ENCODE data around the gene PROM1. TPM values are rescaled to one million over a fixed set of nuclear protein-coding genes. Genes with fewer than 3 reads are reported as not detected.
A peak's percentile ranks its signal among the peaks of the same experiment; 100 is the strongest.

PROM1 gene
- total and polyA plus RNA-seq, 2 of the 13 experiments (the other 11 are each of a cell fraction or from before 2014, with no cell fraction given), result 3.9 to 16.4 TPM

- Histone ChIP-seq H3K27ac (ENCODE audit: extremely low read length, insufficient read depth, low read length) (no peak overlapping the region), H3K4me1 (ENCODE audit: insufficient read depth, low read length) (peaks cover 16% of the 10 kb centered on the region), H3K4me2 (ENCODE audit: low read depth, low read length) (peak overlapping the region; percentile 87), H3K79me2 (ENCODE audit: insufficient read depth, low read length) (no peaks in the 10 kb centered on the region), H3K9me3 (ENCODE audit: low read length) (no peaks in the 10 kb centered on the region), H2AFZ (ENCODE audit: low read length) (no peak overlapping the region), H3K27me3 (ENCODE audit: control insufficient read depth in 1 of 2, insufficient read depth in 2 of 2, low read length in 2 of 2) (peaks cover 5 to 46% of the 10 kb centered on the region in 2 experiments; a peak in 4 of 5 replicates), H3K36me3 (replicated peaks in 1 of 2; ENCODE audit: control insufficient read depth in 1 of 2, insufficient read depth in 2 of 2, low read length in 2 of 2) (no peaks in the 10 kb centered on the region; a peak in 1 of 5 replicates), H4K20me1 (ENCODE audit: insufficient read depth, low read length) (no peaks in the 10 kb centered on the region), H3K9ac (ENCODE audit: insufficient read depth, low read depth, low read length) (peak overlapping the region; percentile 68), H3K4me3 (replicated peaks in 1 of 3; ENCODE audit: insufficient read depth in 1 of 3, low read depth in 2 of 3, low read length in 3 of 3) (peak overlapping the region; percentile 32 to 76 (median 61); a peak in 5 of 6 replicates)
- CTCF ChIA-PET (ENCODE audit: low intra/inter-chr PET ratio, low total read pairs), result no interaction called here
- no TSS peak for BruUV-seq (replicated peaks)
- 25% methylated on average over 6 of the region's 60 CpGs for WGBS (ENCODE audit: low lambda C conversion rate)
- in situ Hi-C loops (cut with HindIII; ENCODE audit: extremely low pct_ligation_motif_present, low pct_unique_long_range_greater_than_20kb), result no loop called here
- intact Hi-C loops (cut with micrococcal nuclease; ENCODE audit: unreplicated experiment), result loop anchor here (2.0 to 5.0 kb wide), 4 partner anchors 50 to 116 kb away; no protein-coding TSS in a partner anchor
- POLR2A ChIA-PET, result interaction anchor here (1.0 to 1.5 kb wide), 4 partner anchors 29 to 59 kb away, joined by 3 read pairs; no protein-coding TSS in a partner anchor
- no peak for FAIRE-seq
- peak; percentile 39 for DNase-seq (ENCODE audit: low spot score)
- ATAC-seq, result peak; percentile 76
- TF ChIP-seq ZNF296 (CRISPR knock-in tag; conservative IDR thresholded peaks at IDR 0.05), result no peak
- TF ChIP-seq ARID4A (CRISPR knock-in tag; IDR thresholded peaks at IDR 0.05; ENCODE audit: borderline replicate concordance), result peak; percentile 45; the same call in 1 of the 2 replicates
- 0 out of 4 replicates have a peak, but pooled peaks of 1 of the 2 experiments have one; percentile 43 for TF ChIP-seq HMGXB4 (CRISPR knock-in tag; IDR thresholded peaks at IDR 0.05; ENCODE audit: borderline replicate concordance in 1 of 2, low read depth in 1 of 2)
- peak; percentile 24; the same call in 1 of the 2 replicates for TF ChIP-seq ZNF800 (CRISPR knock-in tag; IDR thresholded peaks at IDR 0.05)
- TF ChIP-seq ZGPAT (CRISPR knock-in tag; IDR thresholded peaks at IDR 0.05), result 0 out of 2 replicates have a peak, but pooled peaks have one; percentile 22
- peak; percentile 46; the same call in 1 of the 2 replicates for TF ChIP-seq ZNF563 (CRISPR knock-in tag; IDR thresholded peaks at IDR 0.05)
- no peak for TF ChIP-seq ONECUT2 (CRISPR knock-in tag; IDR thresholded peaks at IDR 0.05)
- TF ChIP-seq MEIS2 (CRISPR knock-in tag; IDR thresholded peaks at IDR 0.05), result no peak
- TF ChIP-seq PHF8 (CRISPR knock-in tag; IDR thresholded peaks at IDR 0.05), result peak; percentile 22; the same call in 1 of the 2 replicates
- TF ChIP-seq CCDC6 (CRISPR knock-in tag; IDR thresholded peaks at IDR 0.05), result 0 out of 2 replicates have a peak, but pooled peaks have one; percentile 27
- no peak for TF ChIP-seq DRAP1 (CRISPR knock-in tag; IDR thresholded peaks at IDR 0.05)
These were observed 1.2 kb downstream of the PROM1 start for GRCh38 chr4:16082426-16083240.

All from HepG2 (cell line).